Right lobe of liver (tissue), 6 donors: Measurements from ENCODE around the gene CYGB. TPM values are rescaled to one million over a fixed set of nuclear protein-coding genes. Genes with fewer than 3 reads are reported as not detected.

Experiments used
- ATAC-seq, 4 donors: fragments of 200-7000 bp; cut with Tn5 transposase; one replicate each; pipeline ENCODE4 v1.9.1; 2020; ENCODE audit warnings: mild to moderate bottlenecking in 4 of 4, moderate library complexity in 4 of 4
- DNase-seq, 3 donors: peaks; one replicate each; pipeline ENCODE4 v3.0.0-alpha.2; 2020
- H3K27ac ChIP-seq, 3 donors: fragments of 200-600 bp; one replicate each; pipeline ENCODE4 v1.8.0; 2022
- H3K27me3 ChIP-seq, 2 donors: fragments of 200-600 bp; one replicate each; pipeline ENCODE4 v1.8.0; 2022
- H3K36me3 ChIP-seq, 4 donors: fragments of 200-600 bp; sonication (generic) in 1 of 4; one replicate each; pipeline versions ENCODE4 v1.5.1 to v1.8.0; 2017 to 2022; ENCODE audit warnings: control low read depth in 1 of 4
- H3K4me1 ChIP-seq, 4 donors: fragments of 200-600 bp; sonication (generic) in 1 of 4; one replicate each; pipeline versions ENCODE4 v1.5.1 to v1.8.0; 2017 to 2022; ENCODE audit warnings: control low read depth in 1 of 4
- H3K4me3 ChIP-seq, 3 donors: fragments of 200-600 bp; one replicate each; pipeline ENCODE4 v1.8.0; 2022
- H3K9me3 ChIP-seq, 4 donors: fragments of 200-600 bp; sonication (generic) in 1 of 4; one replicate each; pipeline versions ENCODE4 v1.5.1 to v1.8.0; 2017 to 2022; ENCODE audit warnings: control low read depth in 1 of 4
- POLR2A ChIP-seq: fragments of 450-650 bp; IDR thresholded peaks from one replicate; pipeline ENCODE4 v1.6.1; 2017; ENCODE audit warnings: antibody characterized with exemption, mild to moderate bottlenecking
- WGBS: methylation state at CpG from one replicate; pipeline ENCODE4 v1.1.6; 2018; ENCODE audit warnings: low coverage, low lambda C conversion rate; ENCODE audit not compliant: insufficient coverage; ENCODE audit errors: missing lambda C conversion rate; 5-methylcytosine and 5-hydroxymethylcytosine counted together
- intact Hi-C, 2 donors: fragments of 100-400 bp; cut with DNase I; formaldehyde crosslinking; loops; one replicate each; pipeline versions ENCODE4 v1.11.2 to v1.14.1; 2022
- total RNA-seq, 6 experiments: library from RNA; depleted of rRNA in 2 of 6; stranded (reverse); fragments of >200 nt in 2 of 6; fragmentation: NEBNext Ultra II Directional in 3 of 6; extraction: Animal tissue kit (Norgen Biotek cat#: 25700) in 3 of 6; gene quantifications; one replicate each; pipeline versions ENCODE4 v1.1.0 to v1.2.4, GENCODE V29; 2016 to 2023
- TF ChIP-seq, protein P1 (sequence below), 4 donors: fragments of 200-600 bp in 3 of 4; fragments of 450-650 bp in 1 of 4; IDR thresholded peaks; one replicate each; pipeline versions ENCODE4 v1.5.1 to v1.8.0; 2016 to 2022; ENCODE audit warnings: antibody characterized with exemption in 4 of 4, mild to moderate bottlenecking in 2 of 4
- donor health status: DM: no; HTN: yes; CAD: no.
- donor health status: DM: no; HTN: no; CAD: no.
- donor health status: DM: no; HTN: no; CAD: no.
- donor health status: DM: no; HTN: yes; CAD: no.
- donor health status: DM: no; HTN: yes; CAD: no.

Gene CYGB
- total RNA-seq, 6 experiments from 2014 or later, result 1.8 to 4.1 (median 3.1) TPM

DNA sequence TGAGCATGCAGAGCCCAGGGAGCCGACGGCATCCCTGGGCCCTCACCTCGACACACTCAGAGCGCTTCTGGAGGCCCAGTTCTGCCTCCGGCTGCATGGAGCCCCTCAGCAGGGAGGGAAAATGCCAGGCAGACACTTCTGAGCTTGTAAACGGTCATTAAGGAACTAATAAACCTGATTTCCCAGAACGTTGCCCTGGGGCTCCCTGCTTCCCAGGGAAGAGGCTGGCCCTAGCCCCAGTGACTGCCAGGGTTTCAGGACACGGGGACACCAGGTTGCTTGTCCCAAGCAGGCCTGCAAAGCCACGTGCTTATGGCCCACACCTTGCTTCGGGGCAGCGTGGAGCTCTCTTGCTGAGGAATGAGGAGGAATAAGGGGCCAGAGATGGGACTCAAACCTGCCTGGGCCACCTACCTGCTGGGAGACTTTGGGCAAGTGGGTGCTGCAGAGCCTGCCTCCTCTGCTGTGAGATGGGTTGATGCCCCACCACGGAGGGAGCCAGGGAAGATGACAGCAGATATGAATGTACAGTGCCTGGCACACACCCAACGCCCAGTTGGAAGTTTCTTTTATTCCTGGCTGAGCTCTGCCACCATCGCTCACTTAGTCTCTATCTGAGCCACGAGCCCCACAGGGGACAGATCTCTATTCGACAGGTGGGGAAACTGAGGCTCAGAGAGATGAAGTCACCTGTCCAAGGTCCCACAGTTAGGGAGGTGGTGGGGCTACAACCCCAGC is 41.7 kb downstream of the CYGB start:
- peaks cover 0 to 29% (median 3%) of the 10 kb centered on the region in 4 donors for H3K4me1 ChIP-seq
- WGBS, result 82% methylated on average over 4 of the region's 16 CpGs
- H3K9me3 ChIP-seq, result no peaks in the 10 kb centered on the region
- H3K36me3 ChIP-seq, result no peaks in the 10 kb centered on the region
- DNase-seq (no peak), ATAC-seq (no peak)
- intact Hi-C loops, result no loop called here
- no peak overlapping the region for H3K27ac ChIP-seq
- no peaks in the 10 kb centered on the region for H3K27me3 ChIP-seq
- H3K4me3 ChIP-seq, result no peak overlapping the region
- TF ChIP-seq, protein P1, sequence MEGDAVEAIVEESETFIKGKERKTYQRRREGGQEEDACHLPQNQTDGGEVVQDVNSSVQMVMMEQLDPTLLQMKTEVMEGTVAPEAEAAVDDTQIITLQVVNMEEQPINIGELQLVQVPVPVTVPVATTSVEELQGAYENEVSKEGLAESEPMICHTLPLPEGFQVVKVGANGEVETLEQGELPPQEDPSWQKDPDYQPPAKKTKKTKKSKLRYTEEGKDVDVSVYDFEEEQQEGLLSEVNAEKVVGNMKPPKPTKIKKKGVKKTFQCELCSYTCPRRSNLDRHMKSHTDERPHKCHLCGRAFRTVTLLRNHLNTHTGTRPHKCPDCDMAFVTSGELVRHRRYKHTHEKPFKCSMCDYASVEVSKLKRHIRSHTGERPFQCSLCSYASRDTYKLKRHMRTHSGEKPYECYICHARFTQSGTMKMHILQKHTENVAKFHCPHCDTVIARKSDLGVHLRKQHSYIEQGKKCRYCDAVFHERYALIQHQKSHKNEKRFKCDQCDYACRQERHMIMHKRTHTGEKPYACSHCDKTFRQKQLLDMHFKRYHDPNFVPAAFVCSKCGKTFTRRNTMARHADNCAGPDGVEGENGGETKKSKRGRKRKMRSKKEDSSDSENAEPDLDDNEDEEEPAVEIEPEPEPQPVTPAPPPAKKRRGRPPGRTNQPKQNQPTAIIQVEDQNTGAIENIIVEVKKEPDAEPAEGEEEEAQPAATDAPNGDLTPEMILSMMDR (IDR thresholded peaks at IDR 0.05), result no peak
- no peak for TF ChIP-seq POLR2A

DNA sequence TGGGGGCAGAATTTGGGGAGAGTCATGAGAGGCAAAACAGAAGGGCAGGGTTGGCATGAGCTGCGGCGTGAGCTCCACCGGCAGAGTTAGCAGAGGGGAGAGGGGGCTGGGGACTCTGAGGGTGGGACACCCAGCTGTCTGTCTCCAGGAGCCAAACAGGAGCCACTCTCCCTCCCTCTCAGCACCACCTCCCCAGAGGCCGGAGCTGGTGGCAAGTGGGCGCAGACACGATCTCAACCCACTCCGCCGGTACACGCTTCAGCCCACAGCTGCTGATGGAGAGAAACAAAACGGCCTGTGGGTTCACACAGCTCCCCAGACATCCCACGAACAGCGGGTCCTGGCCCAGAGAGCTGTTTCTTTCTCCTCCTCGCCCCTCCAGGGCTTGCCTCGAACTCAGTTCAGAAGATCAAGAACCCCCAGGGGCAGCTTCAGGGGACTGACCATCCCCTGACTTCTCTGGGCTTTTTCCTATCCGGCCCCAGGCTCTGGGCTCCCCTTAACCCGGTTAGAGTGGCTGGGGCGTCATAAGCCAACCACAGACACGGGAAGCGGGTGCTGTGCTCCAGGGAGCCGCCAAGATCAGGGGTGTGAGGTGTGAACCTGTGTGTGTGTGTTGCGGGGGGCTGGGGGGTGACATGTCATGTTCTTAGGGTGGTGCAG is 43.9 kb downstream of the CYGB start:
- no peaks in the 10 kb centered on the region for H3K27me3 ChIP-seq
- TF ChIP-seq, protein P1 (IDR thresholded peaks at IDR 0.05), result no peak
- no peak for TF ChIP-seq POLR2A
- H3K36me3 ChIP-seq, result no peaks in the 10 kb centered on the region
- H3K9me3 ChIP-seq, result no peaks in the 10 kb centered on the region
- H3K4me1 ChIP-seq, result peaks cover 0 to 11% (median 2%) of the 10 kb centered on the region in 4 donors
- intact Hi-C loops, result no loop called here
- H3K27ac ChIP-seq, result peak overlapping the region; percentile 25 to 87 (median 60)
- 57% methylated on average over 9 of the region's 21 CpGs for WGBS
- DNase-seq, result no peak
- no peak for ATAC-seq
- peak overlapping the region in 1 of 3 donors; percentile 9 for H3K4me3 ChIP-seq

DNA sequence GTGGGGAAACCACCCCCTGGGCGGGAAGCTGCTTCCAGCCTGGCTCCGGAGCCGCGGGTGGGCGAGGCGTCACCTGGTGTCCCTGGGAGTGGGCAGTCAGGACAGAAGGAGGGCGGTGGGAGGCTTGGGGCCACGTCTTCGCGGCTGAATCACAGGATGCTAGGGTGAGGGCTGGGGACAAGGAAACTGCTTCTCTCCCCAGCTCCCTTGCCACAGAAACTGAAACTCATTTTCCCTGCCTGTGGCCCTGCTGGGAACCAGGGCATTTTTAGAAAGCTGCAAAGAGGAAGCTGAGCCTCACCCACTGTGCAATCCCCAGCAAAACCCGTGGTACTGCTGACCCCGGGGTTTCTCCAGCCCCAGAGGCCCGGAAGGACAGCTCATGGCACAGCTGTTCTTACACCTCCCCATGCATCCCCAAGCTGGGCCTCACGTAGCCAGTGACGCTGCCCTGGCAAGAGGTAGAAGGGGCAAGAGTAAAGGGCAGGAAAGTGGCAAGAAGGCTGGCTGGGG is 44.5 kb downstream of the CYGB start:
- ATAC-seq (peak; percentile 50 to 62 (median 55)), DNase-seq (peak in 2 of 3 donors; percentile 78 to 81)
- Histone ChIP-seq H3K4me3 (peak overlapping the region in 1 of 3 donors; percentile 9), H3K4me1 (peaks cover 0 to 6% (median 0%) of the 10 kb centered on the region in 4 donors), H3K9me3 (no peaks in the 10 kb centered on the region), H3K27ac (peak overlapping the region; percentile 26 to 87 (median 60)), H3K27me3 (no peaks in the 10 kb centered on the region), H3K36me3 (no peaks in the 10 kb centered on the region)
- TF ChIP-seq, protein P1 (IDR thresholded peaks at IDR 0.05), result no peak
- TF ChIP-seq POLR2A, result peak; percentile 44
- 5% methylated on average over 4 of the region's 15 CpGs for WGBS
- intact Hi-C loops, result no loop called here

DNA sequence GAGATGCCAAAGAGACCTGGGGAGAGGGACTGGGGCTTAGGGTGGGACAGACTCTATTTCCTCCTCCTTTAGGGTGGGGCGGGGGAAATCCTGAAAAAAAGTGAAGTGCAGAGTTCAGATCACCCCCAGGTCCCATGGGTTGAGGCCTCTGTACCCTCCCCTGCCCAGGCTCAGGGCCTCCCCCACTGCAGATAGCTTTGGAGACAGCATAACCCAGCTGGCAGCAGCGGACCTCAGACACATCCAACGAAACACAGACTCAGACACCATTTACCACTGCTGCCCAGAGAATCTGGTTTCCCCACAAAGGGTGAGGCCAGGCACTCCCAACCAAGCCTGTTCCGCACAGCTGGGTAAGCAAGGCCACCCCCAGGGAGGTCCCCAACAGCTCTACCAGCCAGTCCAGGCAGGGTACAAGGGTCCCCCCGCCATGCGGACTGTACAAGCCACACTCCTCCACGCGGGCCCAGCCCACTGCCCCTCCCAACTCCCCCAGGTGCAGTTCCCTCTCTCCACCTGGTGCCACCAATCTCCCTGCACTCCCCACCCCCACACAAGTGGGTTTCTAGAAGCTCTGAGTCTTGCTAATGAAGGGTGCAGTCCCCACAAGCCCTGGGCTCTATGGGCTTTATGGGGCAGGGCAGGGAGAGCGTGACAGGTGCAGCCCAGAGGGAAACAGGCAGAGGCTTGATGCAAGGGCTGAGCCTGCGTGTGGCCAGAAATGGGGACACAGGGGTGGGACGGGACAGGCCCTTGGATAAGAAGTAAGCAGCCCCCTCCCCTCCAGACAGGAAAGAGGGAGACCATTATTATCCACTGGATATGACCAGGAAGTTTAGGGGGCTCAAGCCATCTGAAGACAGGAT is 45.2 kb downstream of the CYGB start:
- TF ChIP-seq POLR2A, result no peak
- TF ChIP-seq, protein P1 (IDR thresholded peaks at IDR 0.05), result no peak
- H3K27ac ChIP-seq, result peak overlapping the region; percentile 26 to 87 (median 60)
- DNase-seq (peak in 1 of 3 donors; percentile 34), ATAC-seq (peak; percentile 8 to 32 (median 24))
- H3K36me3 ChIP-seq, result no peaks in the 10 kb centered on the region
- H3K27me3 ChIP-seq, result no peaks in the 10 kb centered on the region
- intact Hi-C loops, result no loop called here
- no peaks in the 10 kb centered on the region for H3K4me1 ChIP-seq
- H3K4me3 ChIP-seq, result no peak overlapping the region
- WGBS, result 57% methylated on average over 5 of the region's 11 CpGs
- no peaks in the 10 kb centered on the region for H3K9me3 ChIP-seq
